Putamen (tissue), 1 donor: ENCODE results near the gene SRPK3.
"Not testable (repeated sequence)": the region's sequence is repeated elsewhere in the genome, so short reads cannot be mapped to it uniquely, and the experiment has no call there.

Experiments used
- DNase-seq: peaks from one replicate; pipeline ENCODE4 v3.0.0-alpha.2; 2016; ENCODE audit warnings: low spot score

The SRPK3 gene

GRCh38 chrX:153746359-153746758 lies 34.5 kb upstream of the SRPK3 start:
- DNase-seq = no peak

GRCh38 chrX:153746991-153747390 lies 33.9 kb upstream of the SRPK3 start:
- not testable (repeated sequence) for DNase-seq

GRCh38 chrX:153749017-153749416 lies 31.8 kb upstream of the SRPK3 start:
- not testable (repeated sequence) for DNase-seq

DNA sequence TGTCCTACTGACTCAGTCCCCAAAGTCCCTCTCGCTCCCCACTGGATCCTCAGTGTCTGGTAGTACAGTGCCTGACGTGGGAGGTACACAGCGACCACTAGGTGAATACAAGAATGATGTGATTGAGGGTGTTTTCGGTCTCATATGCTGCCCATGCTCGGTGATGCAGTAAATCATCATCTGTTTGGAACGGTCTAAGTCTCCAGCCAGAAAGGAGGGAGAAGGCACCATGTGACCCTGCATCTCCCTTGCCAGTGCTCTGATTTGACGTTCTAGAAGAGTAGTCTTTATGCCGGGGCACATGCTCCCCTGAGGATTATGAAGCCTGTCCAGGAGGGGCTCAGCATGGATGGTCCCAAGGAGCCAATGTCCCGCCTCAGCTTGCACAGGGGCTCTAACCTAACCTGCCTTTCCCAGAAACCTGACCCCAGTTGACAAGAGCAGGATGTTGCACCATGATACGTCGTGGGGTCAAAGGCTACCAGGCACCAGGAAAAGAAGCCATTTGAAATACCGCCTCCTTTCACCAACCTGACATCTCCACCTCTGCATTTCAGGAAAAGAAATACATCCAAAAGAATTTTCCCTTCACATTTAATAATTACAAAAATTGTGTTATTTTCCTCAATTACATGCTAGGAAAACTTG lies 30.6 kb upstream of the SRPK3 start:
- DNase-seq = no peak

- DNase-seq = no peak
Measured at GRCh38 chrX:153755136-153755535, 25.7 kb upstream of the SRPK3 start.

DNA sequence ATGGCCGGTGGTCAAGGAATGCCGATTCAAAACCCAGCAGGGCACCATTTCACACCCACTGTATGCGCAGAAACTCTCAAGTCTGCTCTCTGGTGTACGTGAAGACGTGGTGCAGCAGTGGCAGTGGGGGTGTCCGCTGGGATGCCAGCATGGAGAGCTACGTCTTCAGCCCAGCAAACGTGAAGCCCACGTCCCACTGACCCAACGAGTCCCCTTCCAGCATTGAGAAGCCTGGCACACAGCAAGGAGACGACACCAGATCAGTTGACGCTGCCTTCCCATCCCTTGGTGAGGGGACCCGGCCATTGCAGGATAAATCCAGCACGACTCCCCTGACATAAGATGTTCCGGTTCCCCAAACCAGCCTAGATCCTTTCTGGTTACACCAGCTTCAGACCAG lies 19.0 kb upstream of the SRPK3 start:
- DNase-seq = no peak

- no peak for DNase-seq
Measured at GRCh38 chrX:153762626-153763173, 18.1 kb upstream of the SRPK3 start.

- no peak for DNase-seq
Measured at GRCh38 chrX:153763298-153763932, 17.4 kb upstream of the SRPK3 start.

GRCh38 chrX:153763989-153764755 lies 16.7 kb upstream of the SRPK3 start, which contains the start of gene PLXNB3:
Gene PLXNB3 (plus strand): TSS chrX:153764249. CDS start chrX:153765536, 1,287 bp downstream.
- DNase-seq = peak; percentile 86

DNA sequence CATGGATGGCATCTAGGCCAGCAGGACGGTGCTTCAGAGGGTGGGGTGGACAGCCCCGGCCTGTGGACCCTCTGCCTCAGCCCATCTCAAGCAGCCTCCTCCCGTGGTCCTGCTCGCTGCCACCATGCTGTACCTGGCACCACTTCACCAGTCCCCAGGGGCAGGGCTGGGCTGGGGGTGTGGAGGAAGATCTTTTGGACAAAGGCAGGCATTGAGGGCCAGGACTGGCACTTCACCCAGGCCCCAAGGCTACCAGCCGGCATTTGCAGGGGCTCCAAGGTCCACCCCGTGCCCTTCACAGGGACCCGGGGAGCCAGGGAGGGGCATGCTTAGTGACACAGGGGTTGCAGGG lies 16.1 kb upstream of the SRPK3 start:
- no peak for DNase-seq

DNA sequence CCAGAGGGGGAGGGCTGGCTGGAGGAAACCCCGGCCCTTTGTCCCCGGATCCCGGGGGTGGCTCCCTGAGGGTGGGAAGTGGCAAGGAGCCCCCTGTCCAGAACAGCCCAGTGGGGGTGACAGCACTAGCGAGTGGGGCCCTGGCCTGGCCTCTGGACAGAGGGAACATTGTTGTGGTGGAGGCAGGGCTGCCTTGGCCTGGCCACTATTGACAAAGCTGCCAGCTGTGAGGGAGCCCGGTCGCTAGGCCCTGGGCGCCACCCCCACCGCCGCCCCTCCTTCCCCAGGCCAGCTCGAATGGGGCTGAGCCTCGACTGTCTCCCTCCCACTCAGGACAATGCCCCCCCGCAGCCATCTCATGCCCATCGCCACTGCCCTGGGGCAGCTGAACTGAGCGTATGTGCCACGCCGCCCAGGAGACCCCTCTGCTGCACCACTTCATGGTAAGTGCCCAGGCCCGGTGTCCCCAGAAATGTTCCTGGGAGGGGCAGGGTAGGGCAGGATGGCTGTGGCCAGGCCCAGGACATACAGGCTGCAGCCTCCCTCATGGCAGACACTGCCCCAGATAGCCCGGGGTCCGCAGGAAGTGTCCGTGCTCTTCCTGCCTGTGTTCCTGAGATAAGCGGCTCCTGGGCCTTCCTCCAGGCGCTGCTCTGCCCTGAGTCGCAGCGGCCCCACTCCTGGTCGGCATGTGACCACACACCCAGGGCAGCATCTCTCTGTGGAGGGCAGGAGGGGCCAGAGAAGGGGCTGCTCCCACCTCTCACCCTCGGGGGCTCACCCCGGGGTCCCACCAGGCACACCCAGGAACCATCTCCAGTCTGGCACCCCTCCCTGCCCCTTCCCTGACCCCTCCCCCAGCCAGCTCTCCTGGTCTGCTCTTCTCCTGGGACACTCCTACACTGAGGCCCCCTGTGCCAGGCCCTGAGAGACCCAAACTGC lies 15.4 kb upstream of the SRPK3 start:
- DNase-seq = peak; percentile 93

GRCh38 chrX:153766098-153766817 lies 14.6 kb upstream of the SRPK3 start:
- peak; percentile 74 for DNase-seq

DNA sequence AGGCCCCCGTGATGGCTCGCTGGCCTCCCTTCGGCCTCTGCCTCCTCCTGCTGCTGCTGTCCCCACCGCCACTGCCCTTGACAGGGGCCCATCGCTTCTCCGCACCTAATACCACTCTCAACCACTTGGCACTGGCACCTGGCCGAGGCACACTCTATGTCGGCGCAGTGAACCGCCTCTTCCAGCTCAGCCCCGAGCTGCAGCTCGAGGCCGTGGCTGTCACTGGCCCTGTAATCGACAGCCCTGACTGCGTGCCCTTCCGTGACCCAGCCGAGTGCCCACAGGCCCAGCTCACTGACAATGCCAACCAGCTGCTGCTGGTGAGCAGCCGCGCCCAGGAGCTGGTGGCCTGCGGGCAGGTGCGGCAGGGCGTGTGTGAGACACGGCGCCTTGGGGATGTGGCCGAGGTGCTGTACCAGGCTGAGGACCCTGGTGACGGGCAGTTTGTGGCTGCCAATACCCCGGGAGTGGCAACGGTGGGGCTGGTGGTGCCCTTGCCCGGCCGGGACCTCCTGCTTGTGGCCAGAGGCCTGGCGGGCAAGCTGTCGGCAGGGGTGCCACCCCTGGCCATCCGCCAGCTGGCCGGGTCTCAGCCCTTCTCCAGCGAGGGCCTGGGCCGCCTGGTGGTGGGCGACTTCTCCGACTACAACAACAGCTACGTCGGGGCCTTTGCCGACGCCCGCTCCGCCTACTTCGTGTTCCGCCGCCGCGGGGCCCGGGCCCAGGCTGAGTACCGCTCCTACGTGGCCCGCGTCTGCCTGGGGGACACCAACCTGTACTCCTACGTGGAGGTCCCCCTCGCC lies 13.8 kb upstream of the SRPK3 start:
- no peak for DNase-seq

- no peak for DNase-seq
Measured at GRCh38 chrX:153767674-153768055, 13.2 kb upstream of the SRPK3 start.

DNA sequence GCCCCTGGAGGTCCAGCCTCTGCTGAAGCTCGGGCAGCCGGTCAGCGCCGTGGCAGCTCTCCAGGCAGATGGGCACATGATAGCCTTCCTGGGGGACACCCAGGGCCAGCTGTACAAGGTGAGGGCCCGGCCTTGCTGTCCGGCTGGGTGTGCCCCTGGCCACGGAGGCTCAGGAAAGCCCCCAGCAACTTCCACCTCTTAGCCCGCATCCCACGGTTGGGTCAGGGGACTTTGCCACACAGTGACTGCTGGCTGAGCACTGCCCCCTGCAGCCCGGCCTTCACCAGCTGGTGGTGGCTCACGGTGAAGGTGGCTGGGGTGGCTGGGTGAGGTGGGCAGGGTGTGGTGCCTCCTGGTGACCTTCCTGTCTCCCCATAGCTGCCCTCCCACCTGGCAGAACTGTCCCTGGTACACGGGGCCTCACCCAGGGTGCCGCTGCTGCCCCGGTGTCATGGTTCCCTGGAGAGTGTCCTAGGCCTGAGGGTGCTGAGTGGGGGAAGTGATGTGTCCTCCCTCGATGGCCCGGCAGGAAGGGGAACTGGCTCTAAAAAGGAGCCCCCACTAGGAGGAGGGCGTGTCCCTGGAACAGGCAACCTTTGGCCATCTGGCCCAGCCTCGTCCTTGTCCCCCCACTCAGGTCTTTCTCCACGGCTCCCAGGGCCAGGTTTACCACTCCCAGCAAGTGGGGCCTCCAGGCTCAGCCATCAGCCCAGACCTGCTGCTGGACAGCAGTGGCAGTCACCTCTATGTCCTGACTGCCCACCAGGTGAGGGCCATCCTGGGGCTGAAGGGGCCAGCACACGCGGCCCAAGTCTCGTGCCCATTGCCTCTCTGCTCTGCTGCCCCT lies 12.3 kb upstream of the SRPK3 start:
- DNase-seq = no peak

DNA sequence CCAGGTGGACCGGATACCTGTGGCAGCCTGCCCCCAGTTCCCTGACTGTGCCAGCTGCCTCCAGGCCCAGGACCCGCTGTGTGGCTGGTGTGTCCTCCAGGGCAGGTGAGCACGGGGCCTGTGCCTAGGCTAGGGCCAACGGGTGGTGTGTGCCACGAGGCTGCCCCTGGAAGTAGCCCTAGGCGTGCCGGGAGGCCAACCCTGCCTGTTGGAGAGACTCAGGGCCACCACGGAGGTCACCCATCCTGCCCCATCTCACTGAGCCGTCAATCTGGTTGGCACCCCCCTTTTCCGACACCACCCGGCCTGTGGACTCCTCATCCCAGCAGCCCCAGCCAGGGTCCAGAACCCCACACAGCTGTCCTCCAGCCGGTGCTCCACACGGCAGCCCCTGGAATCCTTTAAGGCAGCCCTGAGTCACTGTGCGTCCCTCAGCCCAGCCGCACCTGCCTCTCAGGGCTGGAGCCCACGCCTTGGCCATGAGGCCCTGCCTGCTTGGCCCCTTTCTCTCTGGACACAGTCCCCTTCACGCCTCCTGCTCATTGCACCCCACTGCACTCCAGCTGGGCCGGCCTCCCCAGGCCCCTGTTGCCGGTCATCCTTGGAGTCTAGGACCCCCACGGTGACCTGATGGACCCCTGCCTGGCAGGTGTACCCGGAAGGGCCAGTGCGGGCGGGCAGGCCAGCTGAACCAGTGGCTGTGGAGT lies 11.5 kb upstream of the SRPK3 start:
- no peak for DNase-seq

DNA sequence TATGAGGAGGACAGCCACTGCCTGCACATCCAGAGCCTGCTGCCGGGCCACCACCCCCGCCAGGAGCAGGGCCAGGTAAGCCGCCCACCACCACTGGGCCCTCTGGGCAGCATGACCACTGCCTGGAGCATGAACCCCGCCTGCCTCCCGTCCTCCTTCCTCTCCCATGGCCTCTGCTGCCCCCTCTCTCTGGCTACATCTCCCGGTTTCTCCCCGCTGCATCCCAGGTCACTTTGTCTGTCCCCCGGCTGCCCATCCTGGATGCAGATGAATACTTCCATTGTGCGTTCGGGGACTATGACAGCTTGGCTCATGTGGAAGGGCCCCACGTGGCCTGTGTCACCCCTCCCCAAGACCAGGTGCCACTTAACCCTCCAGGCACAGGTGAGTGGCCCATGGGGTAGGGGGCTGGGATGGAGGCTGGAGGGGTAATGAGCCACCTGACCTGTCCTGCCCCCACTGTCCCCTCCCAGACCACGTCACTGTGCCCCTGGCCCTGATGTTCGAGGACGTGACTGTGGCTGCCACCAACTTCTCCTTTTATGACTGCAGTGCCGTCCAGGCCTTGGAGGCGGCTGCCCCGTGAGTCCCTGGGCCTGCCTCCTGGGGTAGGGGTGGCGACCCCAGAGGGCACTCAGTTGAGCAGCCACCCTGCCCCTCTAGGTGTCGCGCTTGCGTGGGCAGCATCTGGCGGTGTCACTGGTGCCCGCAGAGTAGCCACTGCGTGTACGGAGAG lies 10.8 kb upstream of the SRPK3 start:
- no peak for DNase-seq
